GM12873 (cell line): ENCODE measurements around the gene C5orf15.

ENCODE experiments used
- TF ChIP-seq, protein P1 (sequence below): IDR thresholded peaks from 2 replicates; pipeline ENCODE4 v1.5.1; 2012; ENCODE audit warnings: low read depth, mild to moderate bottlenecking, moderate library complexity, low read length, control low read depth; ENCODE audit not compliant: insufficient read depth; ENCODE audit errors: missing control alignments

Gene C5orf15

GRCh38 chr5:133944263-133945185 is 23.9 kb downstream of the C5orf15 start:
- TF ChIP-seq, protein P1, sequence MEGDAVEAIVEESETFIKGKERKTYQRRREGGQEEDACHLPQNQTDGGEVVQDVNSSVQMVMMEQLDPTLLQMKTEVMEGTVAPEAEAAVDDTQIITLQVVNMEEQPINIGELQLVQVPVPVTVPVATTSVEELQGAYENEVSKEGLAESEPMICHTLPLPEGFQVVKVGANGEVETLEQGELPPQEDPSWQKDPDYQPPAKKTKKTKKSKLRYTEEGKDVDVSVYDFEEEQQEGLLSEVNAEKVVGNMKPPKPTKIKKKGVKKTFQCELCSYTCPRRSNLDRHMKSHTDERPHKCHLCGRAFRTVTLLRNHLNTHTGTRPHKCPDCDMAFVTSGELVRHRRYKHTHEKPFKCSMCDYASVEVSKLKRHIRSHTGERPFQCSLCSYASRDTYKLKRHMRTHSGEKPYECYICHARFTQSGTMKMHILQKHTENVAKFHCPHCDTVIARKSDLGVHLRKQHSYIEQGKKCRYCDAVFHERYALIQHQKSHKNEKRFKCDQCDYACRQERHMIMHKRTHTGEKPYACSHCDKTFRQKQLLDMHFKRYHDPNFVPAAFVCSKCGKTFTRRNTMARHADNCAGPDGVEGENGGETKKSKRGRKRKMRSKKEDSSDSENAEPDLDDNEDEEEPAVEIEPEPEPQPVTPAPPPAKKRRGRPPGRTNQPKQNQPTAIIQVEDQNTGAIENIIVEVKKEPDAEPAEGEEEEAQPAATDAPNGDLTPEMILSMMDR: peak; percentile 86

DNA sequence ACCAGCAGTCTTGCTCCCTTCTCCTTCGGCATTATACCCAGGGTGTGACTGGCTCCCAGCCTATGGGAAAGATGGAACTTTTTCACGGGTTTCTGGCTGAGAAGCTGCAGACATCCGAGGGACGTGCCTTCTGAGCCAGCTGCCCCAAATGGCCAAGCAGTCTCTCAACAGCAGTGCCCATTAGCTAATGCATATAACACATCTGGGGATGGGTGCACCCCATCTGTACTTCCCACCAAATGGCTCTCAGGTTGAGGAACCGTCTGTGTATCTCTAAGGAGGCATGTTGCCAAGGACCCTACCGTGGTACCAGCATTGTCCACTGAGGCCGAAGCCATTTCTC is 25.0 kb downstream of the C5orf15 start:
- TF ChIP-seq, protein P1: no peak

- TF ChIP-seq, protein P1: no peak
Observed at GRCh38 chr5:133942614-133943474, 25.6 kb downstream of the C5orf15 start.

DNA sequence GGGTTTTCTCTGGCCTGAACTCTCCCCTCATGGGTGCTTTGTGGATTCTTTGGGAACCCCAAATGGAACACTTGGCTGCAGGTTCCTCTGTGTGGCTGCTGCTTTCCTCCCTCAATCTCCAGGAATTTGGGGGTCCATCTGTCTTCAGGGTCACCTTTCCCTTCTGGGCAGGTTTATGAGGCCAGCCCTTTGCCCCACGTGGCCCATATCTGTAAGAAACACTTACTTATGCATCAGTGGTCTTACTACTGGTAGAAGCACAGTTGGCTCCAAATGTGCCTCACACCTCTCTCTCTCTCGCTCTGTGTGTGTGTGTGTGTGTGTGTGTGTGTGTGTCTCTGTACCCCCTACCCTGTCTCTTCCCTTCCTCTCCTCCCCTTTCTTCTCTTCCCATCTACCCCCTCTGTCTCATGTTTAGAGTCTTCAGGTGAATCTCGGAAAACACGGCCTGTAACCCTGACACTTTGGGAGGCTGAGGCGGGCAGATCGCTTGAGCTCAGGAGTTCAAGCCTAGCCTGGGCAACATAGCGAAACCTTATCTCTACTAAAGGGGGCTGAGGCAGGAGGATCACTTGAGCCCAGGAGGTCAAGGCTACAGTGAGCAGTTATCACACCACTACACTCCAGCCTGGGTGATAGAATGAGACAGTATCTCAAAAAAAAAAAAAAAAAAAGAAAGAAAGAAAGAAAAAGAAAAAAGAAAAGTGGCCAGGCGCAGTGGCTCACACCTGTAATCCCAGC is 26.8 kb downstream of the C5orf15 start:
- TF ChIP-seq, protein P1: no peak

DNA sequence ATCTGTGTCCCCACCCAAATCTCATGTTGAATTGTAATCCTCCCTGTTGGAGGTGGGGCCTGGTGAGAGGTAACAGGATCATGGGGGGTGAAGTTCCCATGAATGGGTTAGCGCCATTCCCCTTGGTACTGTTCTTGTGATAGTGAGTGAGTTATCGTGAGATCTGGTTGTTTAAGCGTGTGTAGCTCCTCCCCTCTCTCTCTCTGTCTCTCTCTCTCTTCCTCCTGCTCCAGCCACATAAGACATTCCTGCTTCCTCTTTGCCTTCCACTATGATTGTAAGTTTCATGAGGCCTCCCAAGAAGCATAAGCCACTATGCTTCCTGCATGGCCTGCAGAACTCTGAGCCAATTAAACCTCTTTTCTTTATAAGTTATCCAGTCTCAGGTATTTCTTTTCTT is 28.8 kb downstream of the C5orf15 start:
- TF ChIP-seq, protein P1: no peak

GRCh38 chr5:133938929-133939328 is 29.5 kb downstream of the C5orf15 start:
- TF ChIP-seq, protein P1: no peak
